ENCODE results near the gene KCNJ5. TPM values are rescaled to one million over a fixed set of nuclear protein-coding genes. Genes with fewer than 3 reads are reported as not detected.

KCNJ5 gene
- total RNA-seq, 1 experiment from 2014 or later, result 0.17 TPM

GRCh38 chr11:128886406-128887124 is 4.6 kb upstream of the KCNJ5 start:
- no TSS peak for BruUV-seq (replicated peaks)

More at GRCh38 chr11:128886406-128887124, 4.6 kb upstream of the KCNJ5 start:
- H3K27ac ChIP-seq (ENCODE audit: low read depth, low read length), result no peak overlapping the region
- no peaks in the 10 kb centered on the region for H3K27me3 ChIP-seq (ENCODE audit: insufficient read depth, low read length)
- no peak overlapping the region for H3K4me2 ChIP-seq (ENCODE audit: low read length)
- no peaks in the 10 kb centered on the region for H4K20me1 ChIP-seq (ENCODE audit: insufficient read depth)
- H3K9me3 ChIP-seq (ENCODE audit: control insufficient read depth in 1 of 2, insufficient read depth in 1 of 2, low read depth in 1 of 2, low read length in 2 of 2), result no peaks in the 10 kb centered on the region
- no peak overlapping the region for H3K9ac ChIP-seq (ENCODE audit: low read length)
- ChIA-PET POLR2A (interaction anchor here (1.3 to 1.9 kb wide), 2 partner anchors 20 to 70 kb away, joined by 3 to 5 read pairs; no protein-coding TSS in a partner anchor), RAD21 (ENCODE audit: low non-redundant PET in 1 of 2, low total read pairs in 2 of 2, uncharacterized antibody in 2 of 2, unreplicated experiment in 2 of 2) (interaction anchor here (1.1 to 1.2 kb wide), 2 partner anchors 70 kb away, joined by 8 to 14 read pairs; no protein-coding TSS in a partner anchor), CTCF (interaction anchor here (0.8 to 5.7 kb wide), 8 partner anchors 19 to 714 kb away, joined by 3 to 213 read pairs (median 10); no protein-coding TSS in a partner anchor)
- intact Hi-C loops (cut with micrococcal nuclease), result loop anchor here (5.0 kb wide), 1 partner anchor 446 kb away; no protein-coding TSS in a partner anchor
- no peaks in the 10 kb centered on the region for H3K9me2 ChIP-seq (ENCODE audit: insufficient read depth)
- H3K79me2 ChIP-seq (ENCODE audit: insufficient read depth, low read length), result no peaks in the 10 kb centered on the region
- H3K36me3 ChIP-seq (ENCODE audit: control insufficient read depth in 1 of 2, insufficient read depth in 2 of 2, low read length in 2 of 2), result no peaks in the 10 kb centered on the region
- DNase-seq (ENCODE audit: low read depth, low spot score), result no peak
- ATAC-seq, result peak; percentile 77
- no peak overlapping the region for H3K4me3 ChIP-seq (replicated peaks in 1 of 2; ENCODE audit: low read depth in 1 of 2, low read length in 2 of 2)
- H2AFZ ChIP-seq (ENCODE audit: low read depth, low read length, poor library complexity, severe bottlenecking), result no peak overlapping the region
- TF ChIP-seq RAD21 (IDR thresholded peaks at IDR 0.05; ENCODE audit: low read depth) (peak; percentile 69), CBX3 (IDR thresholded peaks at IDR 0.05; ENCODE audit: low read depth) (no peak)
- TF ChIP-seq, protein P1, sequence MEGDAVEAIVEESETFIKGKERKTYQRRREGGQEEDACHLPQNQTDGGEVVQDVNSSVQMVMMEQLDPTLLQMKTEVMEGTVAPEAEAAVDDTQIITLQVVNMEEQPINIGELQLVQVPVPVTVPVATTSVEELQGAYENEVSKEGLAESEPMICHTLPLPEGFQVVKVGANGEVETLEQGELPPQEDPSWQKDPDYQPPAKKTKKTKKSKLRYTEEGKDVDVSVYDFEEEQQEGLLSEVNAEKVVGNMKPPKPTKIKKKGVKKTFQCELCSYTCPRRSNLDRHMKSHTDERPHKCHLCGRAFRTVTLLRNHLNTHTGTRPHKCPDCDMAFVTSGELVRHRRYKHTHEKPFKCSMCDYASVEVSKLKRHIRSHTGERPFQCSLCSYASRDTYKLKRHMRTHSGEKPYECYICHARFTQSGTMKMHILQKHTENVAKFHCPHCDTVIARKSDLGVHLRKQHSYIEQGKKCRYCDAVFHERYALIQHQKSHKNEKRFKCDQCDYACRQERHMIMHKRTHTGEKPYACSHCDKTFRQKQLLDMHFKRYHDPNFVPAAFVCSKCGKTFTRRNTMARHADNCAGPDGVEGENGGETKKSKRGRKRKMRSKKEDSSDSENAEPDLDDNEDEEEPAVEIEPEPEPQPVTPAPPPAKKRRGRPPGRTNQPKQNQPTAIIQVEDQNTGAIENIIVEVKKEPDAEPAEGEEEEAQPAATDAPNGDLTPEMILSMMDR (IDR thresholded peaks at IDR 0.05 in 2 of 3, conservative IDR thresholded peaks at IDR 0.05 in 1 of 3; ENCODE audit: borderline replicate concordance in 1 of 3, insufficient read depth in 1 of 3, low read depth in 2 of 3, low read length in 2 of 3), result peak; percentile 50 to 70 (median 56)
- peaks cover 3 to 14% of the 10 kb centered on the region in 2 experiments; a peak in 3 of 4 replicates for H3K4me1 ChIP-seq (ENCODE audit: control insufficient read depth in 1 of 2, insufficient read depth in 2 of 2, low read length in 2 of 2)
